HG02884 (cell line): ENCODE data around the gene SSNA1.

Source experiments
- ATAC-seq: cut with Tn5 transposase; IDR thresholded peaks from one replicate; pipeline ENCODE4 v1.9.1; 2021; ENCODE audit warnings: mild to moderate bottlenecking, moderate library complexity; ENCODE audit not compliant: unreplicated experiment

Gene SSNA1

GRCh38 chr9:137198051-137198901 is 9.8 kb downstream of the SSNA1 start:
- ATAC-seq: no peak

DNA sequence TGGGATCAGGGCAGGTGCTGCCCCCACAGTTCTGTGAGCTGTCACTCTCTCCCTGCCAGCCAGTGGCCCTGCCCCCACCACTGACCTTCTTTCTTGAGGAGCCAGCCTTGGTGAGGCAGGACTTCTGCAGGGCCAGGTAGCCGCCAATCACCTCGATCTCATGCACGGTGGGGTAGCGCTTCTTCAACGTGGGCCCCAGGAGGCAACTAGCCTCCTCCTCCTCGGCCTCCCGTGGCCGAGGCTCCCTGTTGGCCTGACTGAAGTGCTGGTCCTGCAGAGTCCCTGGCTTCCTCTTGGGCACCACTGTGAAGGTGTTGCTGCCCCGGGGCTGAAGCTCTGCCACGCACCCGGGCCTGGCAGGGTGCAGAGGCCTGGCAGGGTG is 10.4 kb downstream of the SSNA1 start:
- no peak for ATAC-seq

DNA sequence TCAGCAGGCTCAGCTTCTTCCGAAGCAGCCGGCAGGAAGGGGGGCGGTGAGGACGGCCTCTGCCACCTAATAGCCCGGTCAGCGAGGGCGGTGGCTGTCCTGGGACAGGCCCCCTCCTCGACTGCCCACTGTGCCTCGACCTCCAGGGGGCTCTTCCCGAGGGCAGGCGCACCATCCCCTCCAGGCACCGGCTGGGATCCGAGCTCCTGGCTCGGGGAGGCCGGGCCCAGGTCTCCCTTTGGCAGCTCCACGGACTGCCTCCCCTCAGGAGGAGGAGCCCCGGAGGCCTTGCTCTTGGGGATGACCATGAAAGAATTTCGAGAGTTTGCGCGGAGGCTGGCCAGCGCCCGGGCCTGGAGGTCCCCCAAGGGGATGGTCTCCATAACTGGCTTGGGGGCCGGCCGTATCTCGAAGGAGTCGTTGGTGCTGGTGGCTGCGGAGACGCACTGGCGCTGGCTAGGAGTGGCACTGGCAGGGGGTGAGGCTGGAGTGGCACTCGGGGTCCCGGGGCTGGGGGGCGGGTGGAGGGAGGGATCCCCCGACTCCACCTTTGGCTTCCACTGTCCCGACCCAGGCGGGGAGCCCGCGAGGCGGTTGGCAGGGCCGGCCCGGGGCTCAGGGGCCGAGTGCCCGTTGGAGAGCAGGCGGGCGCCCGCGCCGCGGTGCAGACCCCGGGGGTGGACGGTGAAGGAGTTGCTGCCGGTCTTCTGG is 11.1 kb downstream of the SSNA1 start:
- ATAC-seq: no peak

DNA sequence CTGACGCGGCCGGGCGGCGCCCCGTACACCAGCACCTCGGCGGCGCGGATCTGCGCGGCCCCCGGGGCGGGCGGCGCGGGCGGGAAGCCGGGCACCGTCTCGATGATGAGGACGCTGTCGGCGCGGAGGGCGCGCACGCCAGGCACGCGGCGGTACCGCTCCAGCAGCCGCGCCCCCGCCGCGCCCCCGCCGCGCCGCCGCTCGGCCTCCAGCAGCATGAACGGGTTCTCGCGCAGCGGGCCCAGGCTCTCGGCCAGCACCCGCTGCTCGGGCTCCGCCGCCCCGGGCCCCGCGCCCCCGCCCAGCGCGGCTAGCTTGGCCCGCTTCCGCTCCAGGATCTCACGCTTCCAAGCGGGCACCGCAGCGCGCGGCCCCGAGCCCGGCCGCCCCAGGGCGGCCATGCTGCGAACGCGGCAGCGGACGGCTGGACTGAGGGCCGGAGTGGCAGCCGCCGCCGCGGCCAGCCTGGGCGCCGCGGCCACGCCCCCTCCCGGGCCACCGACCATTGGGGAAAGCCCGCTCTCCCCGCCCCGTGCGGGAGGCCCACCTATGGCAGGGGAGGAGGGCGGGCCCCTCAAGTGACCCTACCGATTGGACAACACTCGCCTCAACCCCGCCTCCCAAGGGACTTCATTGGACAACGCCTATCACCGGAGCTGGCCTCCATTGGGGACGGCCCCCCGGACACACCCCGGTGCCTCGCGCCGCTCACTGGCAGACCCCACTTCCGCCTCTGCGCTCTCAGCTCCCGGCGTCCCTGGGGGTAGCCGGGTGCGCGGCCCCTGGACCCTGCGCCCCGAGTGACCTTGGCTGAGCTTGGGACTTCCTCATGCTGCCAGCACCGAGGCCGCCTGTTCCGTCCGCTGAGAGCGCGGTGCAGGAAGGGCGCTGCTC is 12.1 kb downstream of the SSNA1 start, which contains the start of gene TPRN:
TSS of gene TPRN (minus strand) at position 431 of the 894 bp plus-strand sequence. CDS start at position 401, 30 bp downstream.
- peak; percentile 87 for ATAC-seq

DNA sequence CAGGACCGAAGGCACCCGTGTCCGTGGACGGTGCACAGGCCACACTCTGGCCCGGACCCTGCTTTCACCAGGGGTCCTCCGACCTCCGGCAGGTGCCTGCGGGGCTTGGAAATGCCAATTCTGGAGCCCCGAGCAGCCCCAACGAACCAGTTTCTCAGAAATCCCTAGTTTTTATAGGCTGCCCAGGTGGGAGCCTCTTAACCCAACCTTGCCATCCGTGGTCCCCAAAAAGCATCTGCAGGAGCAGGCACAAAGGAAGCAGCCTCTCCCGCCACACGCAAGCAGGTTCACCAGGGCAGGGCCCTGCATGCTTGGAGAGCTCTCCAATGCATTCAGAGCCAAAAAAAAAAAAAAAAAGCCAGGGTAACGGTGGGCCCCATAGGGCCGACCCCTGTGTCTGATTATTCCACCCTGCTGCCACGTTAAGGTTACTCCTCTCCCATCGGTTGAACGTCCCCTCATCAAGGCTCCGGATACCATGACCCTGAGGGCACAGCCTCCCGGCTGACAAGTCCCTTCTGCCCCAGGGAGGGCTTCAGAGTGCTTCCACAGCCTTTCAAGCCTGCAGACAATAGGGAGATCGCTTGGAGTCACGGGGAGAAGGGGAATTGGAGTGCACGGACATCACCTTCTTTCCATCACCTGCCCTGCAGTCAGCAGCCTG is 12.9 kb downstream of the SSNA1 start:
- no peak for ATAC-seq

- no peak for ATAC-seq
Observed at GRCh38 chr9:137202966-137203365, 14.5 kb downstream of the SSNA1 start.

DNA sequence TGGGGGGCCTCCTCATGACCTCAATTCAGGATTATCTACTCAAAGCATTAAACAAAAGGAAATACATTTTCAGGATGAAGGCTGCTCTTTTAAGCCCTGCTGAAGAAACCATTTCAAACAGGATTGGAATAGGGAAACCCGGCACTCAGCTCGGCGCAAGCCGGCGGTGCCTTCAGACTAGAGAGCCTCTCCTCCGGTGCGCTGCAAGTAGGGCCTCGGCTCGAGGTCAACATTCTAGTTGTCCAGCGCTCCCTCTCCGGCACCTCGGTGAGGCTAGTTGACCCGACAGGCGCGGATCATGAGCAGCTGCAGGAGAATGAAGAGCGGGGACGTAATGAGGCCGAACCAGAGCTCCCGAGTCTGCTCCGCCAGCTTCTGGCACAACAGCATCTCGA is 16.3 kb downstream of the SSNA1 start:
- no peak for ATAC-seq

- no peak for ATAC-seq
Observed at GRCh38 chr9:137205126-137206069, 16.9 kb downstream of the SSNA1 start, which contains the start of the genes NDOR1 and TMEM203. NDOR1 (plus strand) TSS chr9:137205700; CDS start chr9:137205778, 78 bp downstream. TMEM203 (minus strand) TSS chr9:137205648; CDS start chr9:137205414, 234 bp downstream.

GRCh38 chr9:137206602-137207001 is 18.1 kb downstream of the SSNA1 start:
- ATAC-seq: no peak

DNA sequence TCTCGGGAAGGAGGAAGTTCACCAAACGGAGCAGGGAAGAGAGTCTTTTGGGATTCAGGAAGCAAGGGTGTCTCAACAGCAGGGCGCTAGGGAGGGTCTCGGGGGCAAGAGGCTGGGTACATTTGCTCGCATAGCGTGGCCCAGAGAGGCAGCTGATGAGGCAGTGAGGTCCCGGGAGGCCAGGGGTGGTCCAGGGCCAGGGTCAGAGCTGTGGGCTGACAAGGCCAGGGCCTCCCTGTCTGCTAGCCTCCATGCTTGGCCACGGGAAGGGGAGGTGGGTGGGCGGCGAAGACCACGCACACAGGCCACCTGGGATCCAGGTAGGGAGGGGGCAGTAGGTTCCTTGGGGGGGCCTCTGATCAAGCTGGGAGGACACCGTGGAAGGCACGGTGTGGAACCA is 23.1 kb downstream of the SSNA1 start:
- no peak for ATAC-seq

DNA sequence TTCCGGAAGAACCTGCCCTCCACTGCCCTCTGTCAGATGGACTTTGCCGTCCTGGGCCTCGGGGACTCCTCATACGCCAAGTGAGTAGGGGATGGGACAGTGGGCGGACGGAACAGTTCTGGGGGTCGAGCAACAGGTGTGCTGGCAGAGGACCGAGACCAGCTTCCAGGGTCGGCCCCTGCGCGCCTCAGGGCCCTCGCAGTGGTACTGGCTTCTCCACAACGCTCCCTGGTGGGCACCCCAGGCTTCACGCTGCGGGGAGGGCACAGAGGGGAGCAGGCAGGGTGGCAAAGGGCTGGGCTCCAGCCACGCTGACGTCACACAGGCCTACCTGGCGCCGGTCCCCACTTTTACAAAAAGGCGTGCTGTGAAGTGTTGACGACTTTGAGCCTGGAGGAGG is 24.0 kb downstream of the SSNA1 start:
- ATAC-seq: no peak

DNA sequence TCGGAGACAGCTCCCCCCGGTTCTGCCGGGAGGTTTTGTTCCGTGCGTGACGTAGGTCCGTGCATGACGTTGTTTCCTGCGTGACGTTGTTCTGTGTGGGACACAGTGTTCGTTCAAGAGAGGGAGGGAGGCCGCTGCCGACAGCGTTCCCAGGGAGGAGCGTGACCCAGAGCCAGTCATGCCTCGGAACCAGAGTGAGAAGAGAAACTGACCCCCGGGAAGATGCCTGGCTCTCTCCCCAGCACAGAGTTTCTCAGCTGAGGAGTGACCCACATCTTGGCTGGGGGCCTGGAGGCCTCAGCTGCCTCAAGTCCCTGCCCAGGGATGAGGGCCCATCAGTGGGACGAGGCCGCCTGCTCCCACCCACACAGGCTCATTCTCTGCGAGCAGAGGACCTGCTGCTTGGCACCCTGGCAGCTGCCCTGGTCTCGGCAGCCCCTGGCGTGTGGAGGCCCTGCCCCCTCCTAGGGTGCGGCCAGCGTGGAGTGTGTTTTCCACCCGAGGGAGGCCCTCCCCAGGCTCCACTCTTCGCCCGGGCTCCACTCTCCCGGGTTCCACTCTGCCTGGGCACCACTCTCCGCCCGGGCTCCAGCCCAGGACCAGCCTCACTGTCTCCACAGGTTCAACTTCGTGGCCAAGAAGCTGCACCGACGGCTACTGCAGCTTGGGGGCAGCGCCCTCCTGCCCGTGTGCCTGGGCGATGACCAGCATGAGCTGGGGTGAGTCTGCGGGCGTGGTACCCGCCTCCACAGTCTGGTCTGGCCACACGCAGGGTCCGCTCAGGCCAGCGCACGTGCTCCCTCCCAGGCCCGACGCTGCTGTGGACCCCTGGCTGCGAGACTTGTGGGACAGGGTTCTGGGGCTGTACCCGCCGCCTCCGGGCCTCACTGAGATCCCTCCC is 24.9 kb downstream of the SSNA1 start:
- ATAC-seq: no peak

GRCh38 chr9:137214620-137215019 is 26.1 kb downstream of the SSNA1 start:
- no peak for ATAC-seq

GRCh38 chr9:137215196-137215986 is 26.9 kb downstream of the SSNA1 start:
- ATAC-seq: no peak

DNA sequence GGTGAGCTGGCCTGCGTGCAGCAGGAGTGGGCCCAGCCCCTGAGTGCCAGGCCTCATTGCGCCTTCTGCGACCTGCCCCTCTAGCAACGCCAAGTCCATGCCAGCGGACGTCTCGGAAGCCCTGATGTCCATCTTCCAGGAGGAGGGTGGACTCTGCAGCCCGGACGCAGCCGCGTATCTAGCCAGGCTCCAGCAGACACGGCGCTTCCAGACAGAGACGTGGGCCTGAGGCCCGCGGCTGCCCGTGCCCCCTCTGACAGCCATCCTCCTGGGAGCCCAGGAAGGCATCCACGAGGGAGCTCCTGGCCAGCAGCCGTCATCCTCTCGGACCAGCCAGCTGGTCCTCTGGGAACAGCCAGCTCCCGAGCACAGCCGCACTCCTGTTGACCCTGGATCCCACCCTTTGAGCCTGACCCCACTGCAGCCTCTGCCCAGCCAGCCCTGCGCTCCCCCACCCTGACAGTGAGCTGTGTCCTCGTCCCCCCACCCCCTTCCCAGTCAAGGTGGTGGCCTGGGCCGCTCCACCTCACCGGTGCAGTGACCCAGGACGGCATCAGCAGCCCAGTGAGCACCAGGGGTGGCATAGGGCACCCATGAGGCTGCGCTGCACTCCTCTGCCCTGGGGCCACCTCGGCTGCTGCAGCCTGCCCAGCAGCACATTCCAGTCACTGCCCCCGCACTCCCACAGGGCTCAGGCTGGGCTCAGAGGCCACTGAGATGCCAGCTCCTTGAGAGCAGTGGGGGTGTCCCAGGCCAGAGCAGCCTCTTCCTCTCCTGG is 27.9 kb downstream of the SSNA1 start:
- ATAC-seq: no peak

DNA sequence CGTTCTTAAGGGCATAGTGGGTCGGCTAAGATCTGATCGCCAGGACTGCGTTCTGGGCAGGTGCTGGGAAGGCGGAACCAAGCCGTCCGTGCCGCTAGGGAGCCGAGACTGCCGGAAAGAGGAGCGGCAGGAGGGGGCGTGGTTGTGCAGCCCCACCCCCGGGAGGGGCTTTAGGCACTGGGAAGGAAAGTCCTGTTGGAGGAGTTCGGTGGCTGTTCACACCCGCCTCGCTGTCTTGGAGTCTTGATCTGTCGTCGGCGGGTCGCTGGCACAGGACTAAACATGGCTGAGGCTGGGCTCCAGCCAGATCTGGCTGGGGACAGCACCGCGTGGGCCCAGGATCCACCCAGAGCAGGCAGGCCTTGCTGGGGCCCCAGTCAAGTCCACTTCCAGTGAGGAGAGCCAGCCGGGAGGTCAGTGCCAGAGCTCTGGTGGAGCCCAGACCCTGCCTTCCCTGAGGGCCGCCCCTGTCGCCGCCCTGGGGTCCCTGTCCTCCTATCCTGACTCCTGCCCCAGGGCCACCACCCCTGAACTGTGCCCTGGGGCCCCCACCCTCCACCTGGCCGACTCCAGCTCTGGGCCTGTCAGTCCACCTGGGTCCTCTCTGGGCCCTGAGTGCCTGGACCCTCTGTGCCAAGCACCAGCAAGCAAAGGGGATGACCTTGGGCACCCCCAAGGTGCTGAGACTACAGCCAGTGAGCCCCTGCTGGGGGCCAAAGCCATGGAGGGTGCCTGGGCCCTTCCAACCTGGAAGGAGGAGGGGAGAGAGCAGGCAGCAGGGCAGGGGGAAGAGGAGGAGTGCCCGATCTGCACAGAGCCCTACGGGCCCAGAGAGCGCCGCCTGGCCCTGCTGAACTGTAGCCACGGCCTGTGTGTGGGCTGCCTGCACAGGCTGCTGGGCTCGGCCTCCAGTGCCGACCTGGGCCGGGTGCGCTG is 29.1 kb downstream of the SSNA1 start:
- ATAC-seq: no peak
